ENCODE measurements around the gene GLRA1.

GRCh38 chr5:151896031-151896691, 28.5 kb downstream of the GLRA1 start:
- TF ChIP-seq EZH2 (IDR thresholded peaks at IDR 0.05; ENCODE audit: borderline replicate concordance, low read length) (no peak), CTCF (conservative IDR thresholded peaks at IDR 0.05 in 1 of 2, IDR thresholded peaks at IDR 0.05 in 1 of 2; ENCODE audit: extremely low read depth in 1 of 2, insufficient read depth in 1 of 2, low read depth in 1 of 2, low read length in 2 of 2) (no peak)
